H54 (cell line): ENCODE results near the gene KCNIP1.
A peak's percentile ranks its signal among the peaks of the same experiment; 100 is the strongest.

Source experiments
- DNase-seq: peaks from one replicate; pipeline ENCODE4 v3.0.0; 2011; ENCODE audit warnings: low spot score, mixed read lengths; ENCODE audit not compliant: insufficient read length
- FAIRE-seq: peaks from 3 replicates; lab custom pipeline; 2011; peaks lifted over from hg19 to GRCh38; lab: Jason Lieb, UNC
- POLR2A ChIP-seq: IDR thresholded peaks from 2 replicates; pipeline ENCODE4 v1.6.1; 2011; ENCODE audit warnings: low read depth, mild to moderate bottlenecking, low read length

KCNIP1 gene

GRCh38 chr5:170562875-170563228, 59.0 kb downstream of the KCNIP1 start:
- no peak for TF ChIP-seq POLR2A
- FAIRE-seq = no peak
- DNase-seq = no peak

GRCh38 chr5:170563824-170564567, 60.2 kb downstream of the KCNIP1 start:
- no peak for TF ChIP-seq POLR2A
- no peak for FAIRE-seq

GRCh38 chr5:170565072-170565471, 61.3 kb downstream of the KCNIP1 start:
- TF ChIP-seq POLR2A = no peak
- FAIRE-seq (no peak), DNase-seq (no peak)

More at GRCh38 chr5:170563824-170564567, 60.2 kb downstream of the KCNIP1 start:
- no peak for DNase-seq

- DNase-seq (no peak), FAIRE-seq (no peak)
- no peak for TF ChIP-seq POLR2A
Observed at GRCh38 chr5:170569101-170569500, 65.3 kb downstream of the KCNIP1 start.

GRCh38 chr5:170570476-170570875, 66.7 kb downstream of the KCNIP1 start:
- FAIRE-seq = no peak
- no peak for DNase-seq
- TF ChIP-seq POLR2A = no peak

- peak; percentile 76 for DNase-seq
- no peak for FAIRE-seq
- no peak for TF ChIP-seq POLR2A
Observed at GRCh38 chr5:170571281-170571731, 67.5 kb downstream of the KCNIP1 start.

GRCh38 chr5:170571875-170572852, 68.3 kb downstream of the KCNIP1 start:
- TF ChIP-seq POLR2A = no peak
- no peak for DNase-seq
- FAIRE-seq = no peak

GRCh38 chr5:170573114-170573513, 69.3 kb downstream of the KCNIP1 start:
- no peak for TF ChIP-seq POLR2A
- no peak for DNase-seq
- FAIRE-seq = no peak

GRCh38 chr5:170573660-170574059, 69.8 kb downstream of the KCNIP1 start:
- DNase-seq (no peak), FAIRE-seq (no peak)
- no peak for TF ChIP-seq POLR2A

GRCh38 chr5:170576602-170577535, 73.0 kb downstream of the KCNIP1 start:
- no peak for TF ChIP-seq POLR2A
- FAIRE-seq (no peak), DNase-seq (no peak)

- TF ChIP-seq POLR2A = no peak
- DNase-seq = no peak
- FAIRE-seq = no peak
Observed at GRCh38 chr5:170579601-170580000, 75.8 kb downstream of the KCNIP1 start.

GRCh38 chr5:170581211-170581610, 77.4 kb downstream of the KCNIP1 start:
- no peak for TF ChIP-seq POLR2A
- no peak for FAIRE-seq
- DNase-seq = no peak

- FAIRE-seq = no peak
- no peak for TF ChIP-seq POLR2A
- no peak for DNase-seq
Observed at GRCh38 chr5:170582644-170583330, 79.0 kb downstream of the KCNIP1 start.
